Measurements from ENCODE around the gene GNG14.
"Not testable (repeated sequence)": the region's sequence is repeated elsewhere in the genome, so short reads cannot be mapped to it uniquely, and the experiment has no call there.

Gene GNG14

DNA sequence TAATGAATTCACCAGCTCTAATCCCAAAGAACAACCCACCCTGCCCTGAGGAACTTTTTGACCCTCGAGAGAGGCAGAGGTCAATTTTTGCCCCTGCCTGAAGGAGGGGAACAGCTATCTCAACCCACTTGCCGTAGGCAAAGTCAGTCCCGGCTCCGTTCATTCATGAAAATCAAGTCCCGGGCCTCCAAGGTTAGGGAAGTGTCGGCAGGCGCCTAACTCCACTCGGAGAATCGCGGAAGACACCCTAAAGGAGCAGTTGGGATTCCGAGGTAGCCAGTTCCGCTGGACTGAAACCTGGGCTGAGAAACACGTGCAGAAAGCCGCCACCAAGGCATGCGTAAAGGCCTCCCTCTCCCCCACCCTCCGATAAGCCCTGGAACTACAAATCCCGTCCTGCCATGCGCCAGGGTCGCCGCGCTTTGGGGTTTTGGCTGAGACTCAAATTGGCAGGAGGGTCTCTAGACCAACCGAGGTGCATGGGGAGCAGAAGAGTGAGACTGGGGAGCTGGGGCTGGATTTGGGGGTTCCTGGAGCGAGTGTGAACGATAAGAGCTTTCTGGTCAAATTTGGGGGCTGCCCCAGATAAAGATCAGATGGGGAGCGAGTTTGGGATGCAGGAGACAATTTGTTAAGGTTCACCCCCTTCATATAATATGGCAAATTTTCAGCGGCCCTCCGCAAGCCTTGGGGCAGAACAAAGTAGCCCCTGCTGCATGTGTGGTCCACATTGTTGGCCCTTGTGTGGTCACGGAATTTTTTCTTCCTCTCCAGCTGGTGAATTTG lies 36.0 kb downstream of the GNG14 start, which contains the start of gene TNPO2:
TSS of gene TNPO2 (minus strand) at position 292 of the 786 bp plus-strand sequence. CDS start 2,955 bp downstream, outside the sequence.
- peak; percentile 50 for DNase-seq (ENCODE audit: low read depth)

DNA sequence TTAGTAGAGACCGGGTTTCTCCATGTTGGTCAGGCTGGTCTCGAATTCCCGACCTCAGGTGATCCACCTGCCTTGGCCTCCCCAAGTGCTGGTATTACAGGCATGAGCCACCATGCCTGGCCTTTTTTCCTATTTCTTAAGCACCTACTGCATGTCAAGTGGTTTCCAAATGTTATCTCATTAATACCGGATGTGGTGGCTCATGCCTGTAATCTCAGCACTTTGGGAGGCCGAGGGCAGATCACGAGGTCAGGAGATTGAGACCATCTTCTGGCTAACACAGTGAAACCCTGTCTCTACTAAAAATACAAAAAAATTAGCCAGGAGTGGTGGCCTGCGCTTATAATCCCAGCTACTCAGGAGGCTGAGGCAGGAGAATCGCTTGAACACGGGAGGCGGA lies 37.8 kb downstream of the GNG14 start:
- not testable (repeated sequence) for DNase-seq (ENCODE audit: low read depth)

- no peak for DNase-seq (ENCODE audit: low read depth)
Observed at GRCh38 chr19:12726988-12727316, 39.2 kb downstream of the GNG14 start.

GRCh38 chr19:12727745-12728433 lies 40.1 kb downstream of the GNG14 start:
- no peak for DNase-seq (ENCODE audit: low read depth)

DNA sequence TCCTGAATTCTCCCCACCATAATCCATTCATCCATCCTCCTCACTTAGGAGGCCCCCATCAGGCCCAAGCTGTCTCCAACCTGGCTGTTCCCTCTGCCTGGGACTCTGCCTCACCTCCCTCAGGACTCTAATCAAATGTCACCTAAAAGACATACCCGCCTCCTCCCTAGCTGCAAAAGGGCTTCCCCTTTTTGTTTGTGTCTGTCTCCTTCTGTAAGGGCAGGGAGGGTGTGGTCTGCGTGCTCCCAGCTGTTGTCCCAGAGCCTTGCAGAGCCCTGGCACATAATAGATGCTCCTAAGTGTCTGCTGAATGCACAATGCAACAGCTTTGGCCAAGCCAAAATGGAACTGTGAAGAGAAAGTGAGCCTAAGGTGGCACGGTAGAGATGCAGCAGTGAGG lies 42.3 kb downstream of the GNG14 start:
- no peak for DNase-seq (ENCODE audit: low read depth)

DNA sequence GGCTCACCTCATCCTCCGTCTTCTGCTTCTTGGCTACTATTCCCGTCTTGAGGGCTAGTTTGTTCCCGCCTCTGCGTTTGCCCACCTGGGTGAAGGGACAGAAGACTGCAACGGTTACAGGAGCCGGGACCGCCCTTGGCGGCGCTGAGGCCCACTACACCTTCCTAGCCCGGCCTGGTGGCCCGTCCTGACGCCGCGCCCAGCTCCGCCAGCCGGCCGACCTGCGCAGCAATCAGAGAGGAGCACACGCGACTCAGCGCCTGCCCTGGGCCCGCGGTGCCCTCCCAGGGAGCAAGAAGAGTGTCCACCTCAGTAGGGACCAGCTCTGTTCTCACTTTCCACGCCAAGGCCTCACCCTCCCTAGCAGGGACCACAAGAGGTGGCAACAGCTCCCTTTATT lies 43.5 kb downstream of the GNG14 start:
- DNase-seq (ENCODE audit: low read depth): no peak

GRCh38 chr19:12733369-12734214 lies 45.8 kb downstream of the GNG14 start:
- no peak for DNase-seq (ENCODE audit: low read depth)

DNA sequence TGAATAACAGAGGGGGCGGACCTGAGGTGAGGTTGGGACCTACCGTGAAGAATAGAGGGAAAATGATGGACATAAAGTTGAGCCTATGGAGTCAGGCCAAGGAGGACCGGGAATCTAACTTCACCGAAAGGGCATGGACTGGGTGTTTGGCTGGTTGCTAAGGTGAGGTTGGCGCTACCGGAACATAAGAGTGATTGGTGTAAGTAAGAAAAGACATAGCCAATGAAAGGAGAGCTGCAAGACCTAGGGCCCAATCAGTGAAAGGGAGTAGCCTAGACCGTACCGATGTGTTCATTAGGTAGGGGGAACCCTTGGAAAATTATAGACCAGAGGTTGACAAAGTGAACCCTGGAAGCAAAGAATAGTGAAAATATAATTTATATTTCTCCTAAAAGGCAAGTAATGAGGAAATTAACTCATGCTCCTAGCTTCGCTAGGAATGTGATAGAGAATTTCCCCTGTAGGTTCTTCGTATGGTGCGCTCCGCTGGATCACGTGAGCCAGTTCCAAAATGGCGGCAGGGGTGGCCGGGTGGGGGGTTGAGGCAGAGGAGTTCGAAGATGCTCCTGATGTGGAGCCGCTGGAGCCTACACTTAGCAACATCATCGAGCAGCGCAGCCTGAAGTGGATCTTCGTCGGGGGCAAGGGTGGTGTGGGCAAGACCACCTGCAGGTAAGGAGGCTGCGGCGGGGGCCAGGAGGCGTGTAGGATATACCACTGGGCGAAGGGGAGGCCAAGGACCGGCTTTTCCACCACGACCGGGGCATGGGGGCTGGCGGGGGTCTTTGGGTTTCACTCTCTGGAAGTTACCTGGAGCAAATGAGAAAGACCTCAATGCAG lies 49.4 kb downstream of the GNG14 start, which contains the start of gene GET3:
TSS of gene GET3 (plus strand) at position 503 of the 840 bp plus-strand sequence. CDS start at position 512, 9 bp downstream.
- DNase-seq (ENCODE audit: low read depth): peak; percentile 67

DNA sequence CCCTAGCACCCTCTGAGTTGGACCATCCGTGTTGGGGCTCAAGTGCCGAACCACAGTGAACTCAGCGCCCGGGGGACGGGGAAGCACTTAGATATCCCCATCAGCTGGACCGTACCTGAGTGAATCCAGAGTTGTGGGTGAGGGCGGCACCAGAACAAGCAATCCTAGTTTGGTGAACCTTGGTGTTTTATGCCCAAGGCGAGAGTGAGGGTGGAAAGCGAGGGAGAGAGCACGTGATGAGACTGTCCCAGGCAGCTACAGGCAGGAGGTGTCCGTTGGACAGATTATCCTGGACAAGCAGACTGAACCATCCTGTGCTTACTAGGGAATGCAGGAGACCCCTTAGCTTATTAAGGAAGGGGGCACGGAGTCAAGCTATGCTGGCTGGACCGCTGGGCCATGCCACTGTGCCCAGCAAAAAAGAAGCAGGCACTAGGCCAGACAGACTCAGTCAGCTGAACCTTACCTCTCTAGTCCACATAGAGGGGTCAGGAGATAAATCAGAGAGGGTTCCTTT lies 50.1 kb downstream of the GNG14 start:
- no peak for DNase-seq (ENCODE audit: low read depth)
